Fibroblast of skin of abdomen (primary cell): ENCODE measurements around the gene NDUFV2. TPM values are rescaled to one million over a fixed set of nuclear protein-coding genes. Genes with fewer than 3 reads are reported as not detected.
"Not testable (repeated sequence)": the region's sequence is repeated elsewhere in the genome, so short reads cannot be mapped to it uniquely, and the experiment has no call there.

ENCODE experiments used
- DNase-seq: peaks from one replicate; pipeline ENCODE4 v3.0.0-alpha.2; 2013
- polyA plus RNA-seq, 2 experiments: library from polyadenylated mRNA; unstranded; fragments of 120-200 nt; gene quantifications; one replicate each; pipeline ENCODE4 v1.2.1, GENCODE V29; 2013; ENCODE audit not compliant: insufficient read length in 2 of 2

NDUFV2 gene
- polyA plus RNA-seq (2013, experiment 1 of 2; ENCODE audit: insufficient read length) = 96.8 TPM
- polyA plus RNA-seq (2013, experiment 2 of 2; ENCODE audit: insufficient read length) = 93.2 TPM

- DNase-seq = peak; percentile 96
Measured at GRCh38 chr18:9102508-9103375, at the start of gene NDUFV2. Gene NDUFV2 (plus strand): TSS chr18:9102699. CDS start chr18:9102744, 45 bp downstream.

GRCh38 chr18:9053814-9054213 lies 48.7 kb upstream of the NDUFV2 start:
- no peak for DNase-seq

- peak; percentile 79 for DNase-seq
Measured at GRCh38 chr18:9055185-9055584, 47.3 kb upstream of the NDUFV2 start.

- no peak for DNase-seq
Measured at GRCh38 chr18:9055626-9056025, 46.9 kb upstream of the NDUFV2 start.

GRCh38 chr18:9057646-9058045 lies 44.9 kb upstream of the NDUFV2 start:
- no peak for DNase-seq

GRCh38 chr18:9058406-9058805 lies 44.1 kb upstream of the NDUFV2 start:
- DNase-seq = peak; percentile 13

- no peak for DNase-seq
Measured at GRCh38 chr18:9062418-9062751, 40.1 kb upstream of the NDUFV2 start.

- no peak for DNase-seq
Measured at GRCh38 chr18:9065864-9066263, 36.6 kb upstream of the NDUFV2 start.

GRCh38 chr18:9066358-9066757 lies 36.1 kb upstream of the NDUFV2 start:
- no peak for DNase-seq

GRCh38 chr18:9066817-9067306 lies 35.6 kb upstream of the NDUFV2 start:
- no peak for DNase-seq

GRCh38 chr18:9067823-9068222 lies 34.7 kb upstream of the NDUFV2 start:
- no peak for DNase-seq

- no peak for DNase-seq
Measured at GRCh38 chr18:9068346-9068745, 34.2 kb upstream of the NDUFV2 start.

- no peak for DNase-seq
Measured at GRCh38 chr18:9069601-9070000, 32.9 kb upstream of the NDUFV2 start.

- no peak for DNase-seq
Measured at GRCh38 chr18:9070212-9070611, 32.3 kb upstream of the NDUFV2 start.

- no peak for DNase-seq
Measured at GRCh38 chr18:9079818-9080528, 22.5 kb upstream of the NDUFV2 start.

GRCh38 chr18:9081940-9082339 lies 20.6 kb upstream of the NDUFV2 start:
- DNase-seq = no peak

- DNase-seq = no peak
Measured at GRCh38 chr18:9082711-9083510, 19.6 kb upstream of the NDUFV2 start.

- no peak for DNase-seq
Measured at GRCh38 chr18:9086015-9086414, 16.5 kb upstream of the NDUFV2 start.

GRCh38 chr18:9086624-9087023 lies 15.9 kb upstream of the NDUFV2 start:
- no peak for DNase-seq

- DNase-seq = no peak
Measured at GRCh38 chr18:9087144-9087543, 15.4 kb upstream of the NDUFV2 start.

GRCh38 chr18:9088252-9088651 lies 14.2 kb upstream of the NDUFV2 start:
- no peak for DNase-seq

GRCh38 chr18:9088727-9089126 lies 13.8 kb upstream of the NDUFV2 start:
- DNase-seq = not testable (repeated sequence)

GRCh38 chr18:9090578-9090977 lies 11.9 kb upstream of the NDUFV2 start:
- DNase-seq = no peak
